HepG2 (cell line): ENCODE measurements around the gene DLG3. TPM values are rescaled to one million over a fixed set of nuclear protein-coding genes. Genes with fewer than 3 reads are reported as not detected.

Experiments
- BHLHE40 ChIP-seq: IDR thresholded peaks from 2 replicates; pipeline ENCODE4 v1.6.1; 2011; ENCODE audit warnings: low read length, improper control_type of control experiment
- EED ChIP-seq: sonication (generic); formaldehyde crosslinking; IDR thresholded peaks from 2 replicates; pipeline ENCODE4 v1.5.0; 2020; ENCODE audit warnings: mild to moderate bottlenecking, missing genetic modification reagents
- ETS1 ChIP-seq: sonication (generic); formaldehyde crosslinking; IDR thresholded peaks from 2 replicates; pipeline ENCODE4 v1.4.0; 2020; ENCODE audit warnings: missing genetic modification reagents
- HNF4G ChIP-seq, 2 experiments: sonication (generic) in 1 of 2; formaldehyde crosslinking in 1 of 2; IDR thresholded peaks; 2 replicates each; pipeline versions ENCODE4 v1.4.0 to v1.6.1; 2011 to 2020; ENCODE audit warnings: borderline replicate concordance in 2 of 2, low read depth in 2 of 2, mild to moderate bottlenecking in 2 of 2, low read length in 1 of 2, missing genetic modification reagents in 1 of 2, moderate library complexity in 1 of 2
- NR3C1 ChIP-seq: sonication (generic); formaldehyde crosslinking; IDR thresholded peaks from 2 replicates; pipeline ENCODE4 v1.4.0; 2020; ENCODE audit warnings: missing genetic modification reagents
- SIN3A ChIP-seq: IDR thresholded peaks from 2 replicates; pipeline ENCODE4 v1.6.1; 2011; ENCODE audit warnings: low read depth, mild to moderate bottlenecking, control low read depth, low read length, borderline replicate concordance
- SKIL ChIP-seq: sonication (generic); formaldehyde crosslinking; IDR thresholded peaks from 2 replicates; pipeline ENCODE4 v1.8.0; 2022; ENCODE audit warnings: missing genetic modification reagents, mild to moderate bottlenecking, moderate library complexity, borderline replicate concordance
- TEF ChIP-seq: sonication (generic); formaldehyde crosslinking; IDR thresholded peaks from 2 replicates; pipeline ENCODE4 v1.5.0; 2020; ENCODE audit warnings: missing genetic modification reagents
- ZC3H4 ChIP-seq: sonication (generic); formaldehyde crosslinking; IDR thresholded peaks from 2 replicates; pipeline ENCODE4 v1.4.0; 2020; ENCODE audit warnings: missing genetic modification reagents, borderline replicate concordance
- ZFP37 ChIP-seq: sonication (generic); formaldehyde crosslinking; IDR thresholded peaks from 2 replicates; pipeline ENCODE4 v1.4.0; 2020; ENCODE audit warnings: missing genetic modification reagents, borderline replicate concordance
- ZNF670 ChIP-seq: sonication (generic); formaldehyde crosslinking; IDR thresholded peaks from 2 replicates; pipeline ENCODE4 v1.8.0; 2022; ENCODE audit warnings: mild to moderate bottlenecking, missing genetic modification reagents, borderline replicate concordance
- polyA plus RNA-seq, 8 experiments: library from polyadenylated mRNA; depleted of rRNA in 3 of 8; stranded (reverse) in 7 of 8; unstranded in 1 of 8; fragments of >200 nt; fragmentation: Illumina TruSeq in 4 of 8; extraction: Trizol in 4 of 8; gene quantifications; 2 replicates each; pipeline versions ENCODE4 v1.2.1 to v1.2.3, GENCODE V29; 2011 to 2016; ENCODE audit warnings: low read depth in 4 of 8, missing spikeins in 1 of 8, mixed read lengths in 1 of 8; ENCODE audit not compliant: insufficient read depth in 1 of 8
- total RNA-seq, 5 experiments: library from RNA; depleted of rRNA; stranded (reverse); fragments of >200 nt; fragmentation: Illumina TruSeq; extraction: Trizol; gene quantifications; 2 replicates each; pipeline ENCODE4 v1.2.3, GENCODE V29; 2016; ENCODE audit warnings: low read depth in 1 of 5

Gene DLG3
- total and polyA plus RNA-seq, 2 of the 13 experiments (the other 11 are each of a cell fraction or from before 2014, with no cell fraction given) = 9.9 to 19.4 TPM

- TF ChIP-seq SKIL (CRISPR knock-in tag) = no peak
- no peak for TF ChIP-seq EED
- no peak for TF ChIP-seq ZNF670 (CRISPR knock-in tag)
- TF ChIP-seq BHLHE40 = no peak
- no peak for TF ChIP-seq ETS1 (CRISPR knock-in tag)
- no peak for TF ChIP-seq HNF4G (IDR thresholded peaks at IDR 0.05; ENCODE audit: borderline replicate concordance, low read depth, low read length)
- no peak for TF ChIP-seq HNF4G (CRISPR knock-in tag; IDR thresholded peaks at IDR 0.05; ENCODE audit: borderline replicate concordance, low read depth)
- TF ChIP-seq TEF = no peak
- no peak for TF ChIP-seq ZC3H4
- TF ChIP-seq ZFP37 (CRISPR knock-in tag) = no peak
- no peak for TF ChIP-seq NR3C1
- no peak for TF ChIP-seq SIN3A
These were observed 41.9 kb upstream of the DLG3 start (continued) for GRCh38 chrX:70402721-70403120.
